ENCODE results near the gene PIKFYVE. TPM values are rescaled to one million over a fixed set of nuclear protein-coding genes. Genes with fewer than 3 reads are reported as not detected.

The PIKFYVE gene
- total and polyA plus RNA-seq, 10 of the 15 experiments (the other 5 are each of a cell fraction or from before 2014, with no cell fraction given), result 5.2 to 41.7 (median 19.6) TPM

GRCh38 chr2:208320686-208321085, 54.6 kb downstream of the PIKFYVE start:
- ChIA-PET POLR2A (interaction anchor here (0.6 to 3.9 kb wide), 11 partner anchors 9 to 68 kb away, joined by 3 to 23 read pairs (median 3); partner anchors contain the start of genes IDH1 and PIKFYVE), CTCF (interaction anchor here (0.7 to 5.6 kb wide), 16 partner anchors 8 to 95 kb away, joined by 3 to 36 read pairs (median 4); partner anchors contain the start of genes IDH1 and PIKFYVE), SMC1A (ENCODE audit: uncharacterized antibody, unreplicated experiment) (interaction anchor here (0.8 to 4.0 kb wide), 18 partner anchors 8 to 68 kb away, joined by 3 to 32 read pairs (median 6); partner anchors contain the start of gene PIKFYVE), RAD21 (ENCODE audit: unreplicated experiment) (interaction anchor here (0.9 to 4.1 kb wide), 9 partner anchors 9 to 66 kb away, joined by 4 to 35 read pairs (median 6); partner anchors contain the start of genes IDH1 and PIKFYVE)
- in situ Hi-C loops (cut with MboI) (no loop called here), intact Hi-C loops (cut with micrococcal nuclease; ENCODE audit: unreplicated experiment) (no loop called here)
- peak; percentile 19 for DNase-seq (ENCODE audit: low read depth, low spot score)
- no TSS peak for BruUV-seq (replicated peaks)
- Histone ChIP-seq H3K27me3 (replicated peaks in 1 of 2; ENCODE audit: control insufficient read depth in 2 of 2, insufficient read depth in 2 of 2, low read length in 1 of 2) (no peaks in the 10 kb centered on the region), H2AFZ (ENCODE audit: control insufficient read depth, low read depth, low read length) (no peak overlapping the region), H4K20me1 (ENCODE audit: control insufficient read depth, insufficient read depth) (no peaks in the 10 kb centered on the region), H3K27ac (ENCODE audit: control insufficient read depth, insufficient read depth) (no peak overlapping the region), H3K9me3 (replicated peaks; ENCODE audit: control insufficient read depth, insufficient read depth, low read length) (no peaks in the 10 kb centered on the region; the same call in 2 of the 3 replicates), H3K9ac (ENCODE audit: control insufficient read depth, insufficient read depth, low read length) (no peak overlapping the region), H3K4me3 (no peak overlapping the region), H3K4me2 (ENCODE audit: control insufficient read depth, insufficient read depth) (peak overlapping the region; percentile 69), H3K4me1 (ENCODE audit: control insufficient read depth, insufficient read depth, low read length) (peaks cover 22% of the 10 kb centered on the region), H3K79me2 (ENCODE audit: control insufficient read depth, insufficient read depth, low read length) (no peaks in the 10 kb centered on the region), H3K36me3 (ENCODE audit: control insufficient read depth in 2 of 2, insufficient read depth in 2 of 2, low read length in 1 of 2) (peaks cover 5 to 11% of the 10 kb centered on the region in 2 experiments; a peak in 3 of 4 replicates)
- 2% methylated on average over 2 of the region's 2 CpGs for WGBS (ENCODE audit: insufficient coverage, insufficient replicate concordance, low lambda C conversion rate, missing lambda C conversion rate)
- ATAC-seq, result peak; percentile 77
- no peak for FAIRE-seq
- TF ChIP-seq NKRF (conservative IDR thresholded peaks at IDR 0.05), result no peak
- TF ChIP-seq MEF2B (IDR thresholded peaks at IDR 0.05; ENCODE audit: partially characterized antibody, poor library complexity, severe bottlenecking), result peak; percentile 87
- TF ChIP-seq IRF3 (IDR thresholded peaks at IDR 0.05), result no peak
- peak; percentile 53; the same call in 1 of the 2 replicates for TF ChIP-seq NFIC (IDR thresholded peaks at IDR 0.05; ENCODE audit: low read depth, low read length)
- no peak for TF ChIP-seq E2F8 (IDR thresholded peaks at IDR 0.05; ENCODE audit: low read depth, partially characterized antibody)
- no peak for TF ChIP-seq CHD1 (IDR thresholded peaks at IDR 0.05; ENCODE audit: low read depth, low read length)
- no peak for TF ChIP-seq RBBP5 (conservative IDR thresholded peaks at IDR 0.05)
- 0 out of 2 replicates have a peak, but pooled peaks have one; percentile 16 for TF ChIP-seq ATF2 (IDR thresholded peaks at IDR 0.05; ENCODE audit: low read length)
- peak; percentile 88; the same call in 1 of the 2 replicates for TF ChIP-seq MEF2A (IDR thresholded peaks at IDR 0.05; ENCODE audit: insufficient read depth, low read depth, low read length)
- TF ChIP-seq IKZF1 (conservative IDR thresholded peaks at IDR 0.05), result peak; percentile 32; the same call in 1 of the 2 replicates
- TF ChIP-seq ZNF217 (IDR thresholded peaks at IDR 0.05), result no peak
- peak; percentile 71 for TF ChIP-seq RUNX3 (IDR thresholded peaks at IDR 0.05; ENCODE audit: low read length)
- peak; percentile 16 to 35; a peak in 2 of 4 replicates for TF ChIP-seq IKZF2 (IDR thresholded peaks at IDR 0.05)
- TF ChIP-seq TAF1 (IDR thresholded peaks at IDR 0.05; ENCODE audit: borderline replicate concordance, low read depth, low read length), result no peak
- no peak for TF ChIP-seq WRNIP1 (IDR thresholded peaks at IDR 0.05; ENCODE audit: borderline replicate concordance, low read depth, low read length)
- TF ChIP-seq EGR1 (IDR thresholded peaks at IDR 0.05; ENCODE audit: borderline replicate concordance in 1 of 2, low read depth in 2 of 2, low read length in 2 of 2), result no peak
- TF ChIP-seq FOXM1 (IDR thresholded peaks at IDR 0.05; ENCODE audit: low read depth, low read length), result no peak

Measured in GM12878 (cell line).